ENCODE results near the gene EXOC3. TPM values are rescaled to one million over a fixed set of nuclear protein-coding genes. Genes with fewer than 3 reads are reported as not detected.
A peak's percentile ranks its signal among the peaks of the same experiment; 100 is the strongest.

Gene EXOC3
- polyA plus RNA-seq, 1 donor from 2014 or later: 27.7 TPM

DNA sequence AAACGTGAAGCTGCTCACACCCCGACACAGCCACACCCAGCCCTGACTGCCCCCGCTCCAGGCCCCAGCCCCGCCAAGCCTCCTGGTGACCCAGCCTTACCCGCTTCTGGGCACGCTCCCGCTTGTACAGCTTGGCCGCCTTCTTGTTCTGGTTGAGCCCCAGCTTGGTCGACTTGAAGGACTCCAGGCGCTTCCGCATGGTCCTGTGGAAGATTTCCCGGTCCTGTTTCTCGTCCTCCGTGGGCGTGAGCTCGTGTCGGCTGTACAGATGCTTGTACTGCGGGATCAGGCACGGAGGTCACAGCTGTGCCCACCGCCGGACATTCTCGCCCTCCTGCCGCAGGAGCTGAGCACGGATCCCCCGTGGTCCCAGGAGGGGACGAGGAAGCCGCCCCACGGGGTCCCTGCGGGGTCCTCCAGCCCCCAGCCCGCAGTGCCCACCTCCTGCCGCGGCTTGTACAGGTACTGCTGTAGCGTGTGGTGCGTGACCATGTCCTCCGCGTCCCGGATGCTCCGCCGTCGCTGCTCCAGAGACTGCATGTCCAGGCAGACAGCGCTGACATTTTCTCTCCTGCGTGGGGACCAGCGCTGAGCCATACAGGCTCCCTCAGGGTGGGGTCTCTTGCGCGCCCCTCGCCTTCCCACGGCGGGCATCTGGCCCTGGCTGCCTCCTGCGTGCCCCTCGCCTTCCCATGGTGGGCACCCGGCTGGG, 33.3 kb downstream of the EXOC3 start:
- H4K20me1 ChIP-seq (ENCODE audit: insufficient read depth): no peaks in the 10 kb centered on the region
- H3K9ac ChIP-seq (ENCODE audit: low read length): no peak overlapping the region
- no peaks in the 10 kb centered on the region for H3K79me2 ChIP-seq (replicated peaks; ENCODE audit: insufficient read depth, low read length)
- TF ChIP-seq, protein P1, sequence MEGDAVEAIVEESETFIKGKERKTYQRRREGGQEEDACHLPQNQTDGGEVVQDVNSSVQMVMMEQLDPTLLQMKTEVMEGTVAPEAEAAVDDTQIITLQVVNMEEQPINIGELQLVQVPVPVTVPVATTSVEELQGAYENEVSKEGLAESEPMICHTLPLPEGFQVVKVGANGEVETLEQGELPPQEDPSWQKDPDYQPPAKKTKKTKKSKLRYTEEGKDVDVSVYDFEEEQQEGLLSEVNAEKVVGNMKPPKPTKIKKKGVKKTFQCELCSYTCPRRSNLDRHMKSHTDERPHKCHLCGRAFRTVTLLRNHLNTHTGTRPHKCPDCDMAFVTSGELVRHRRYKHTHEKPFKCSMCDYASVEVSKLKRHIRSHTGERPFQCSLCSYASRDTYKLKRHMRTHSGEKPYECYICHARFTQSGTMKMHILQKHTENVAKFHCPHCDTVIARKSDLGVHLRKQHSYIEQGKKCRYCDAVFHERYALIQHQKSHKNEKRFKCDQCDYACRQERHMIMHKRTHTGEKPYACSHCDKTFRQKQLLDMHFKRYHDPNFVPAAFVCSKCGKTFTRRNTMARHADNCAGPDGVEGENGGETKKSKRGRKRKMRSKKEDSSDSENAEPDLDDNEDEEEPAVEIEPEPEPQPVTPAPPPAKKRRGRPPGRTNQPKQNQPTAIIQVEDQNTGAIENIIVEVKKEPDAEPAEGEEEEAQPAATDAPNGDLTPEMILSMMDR (IDR thresholded peaks at IDR 0.05; ENCODE audit: poor library complexity, severe bottlenecking): no peak
- TF ChIP-seq MXI1 (conservative IDR thresholded peaks at IDR 0.05; ENCODE audit: poor library complexity, severe bottlenecking) (no peak), RAD21 (conservative IDR thresholded peaks at IDR 0.05) (no peak), TAF1 (IDR thresholded peaks at IDR 0.05; ENCODE audit: low read depth) (no peak), EP300 (conservative IDR thresholded peaks at IDR 0.05; ENCODE audit: poor library complexity, severe bottlenecking) (no peak)
- no peaks in the 10 kb centered on the region for H3K9me2 ChIP-seq (ENCODE audit: insufficient read depth, low read length)
- no peaks in the 10 kb centered on the region for H3K27me3 ChIP-seq (ENCODE audit: insufficient read depth, low read depth, low read length)
- H3K4me3 ChIP-seq (ENCODE audit: low read length): peak overlapping the region; percentile 94
- no peak overlapping the region for H3K27ac ChIP-seq (ENCODE audit: low read length)
- H3F3A ChIP-seq (ENCODE audit: insufficient read depth, low read length, poor library complexity, severe bottlenecking): no peaks in the 10 kb centered on the region
- no peaks in the 10 kb centered on the region for H3K9me3 ChIP-seq (ENCODE audit: low read length)
- H3K4me2 ChIP-seq (ENCODE audit: low read length): no peak overlapping the region
- H2AFZ ChIP-seq (ENCODE audit: low read depth, low read length): no peak overlapping the region
- no peaks in the 10 kb centered on the region for H3K36me3 ChIP-seq (ENCODE audit: insufficient read depth, low read length)

DNA sequence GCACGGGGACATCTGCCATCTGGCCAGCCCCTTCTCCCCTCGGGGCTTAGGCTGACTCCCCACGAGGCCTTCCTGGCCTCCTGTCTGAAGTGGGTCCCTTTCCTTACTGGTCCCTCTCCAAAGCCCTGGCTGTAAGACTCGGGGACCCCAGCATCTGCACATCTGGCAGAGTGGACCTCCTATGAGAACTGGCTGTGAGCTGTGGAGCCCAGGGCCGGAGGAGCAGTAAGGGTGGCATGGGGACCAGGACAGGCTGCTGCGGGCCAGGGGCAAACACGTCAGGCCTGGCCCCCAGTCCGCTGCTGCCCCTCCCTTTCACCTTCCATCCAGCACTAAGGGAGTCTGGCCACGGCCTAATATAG, 33.8 kb downstream of the EXOC3 start:
- H3K27me3 ChIP-seq (ENCODE audit: insufficient read depth, low read depth, low read length): no peaks in the 10 kb centered on the region
- TF ChIP-seq EZH2 (IDR thresholded peaks at IDR 0.05; ENCODE audit: borderline replicate concordance, insufficient read depth, low read length, poor library complexity, severe bottlenecking) (no peak), EP300 (conservative IDR thresholded peaks at IDR 0.05; ENCODE audit: poor library complexity, severe bottlenecking) (no peak), TAF1 (IDR thresholded peaks at IDR 0.05; ENCODE audit: low read depth) (no peak), POLR2AphosphoS5 (IDR thresholded peaks at IDR 0.05) (no peak), SMC3 (conservative IDR thresholded peaks at IDR 0.05; ENCODE audit: poor library complexity) (no peak), MXI1 (conservative IDR thresholded peaks at IDR 0.05; ENCODE audit: poor library complexity, severe bottlenecking) (no peak), RAD21 (conservative IDR thresholded peaks at IDR 0.05) (no peak)
- TF ChIP-seq, protein P2, sequence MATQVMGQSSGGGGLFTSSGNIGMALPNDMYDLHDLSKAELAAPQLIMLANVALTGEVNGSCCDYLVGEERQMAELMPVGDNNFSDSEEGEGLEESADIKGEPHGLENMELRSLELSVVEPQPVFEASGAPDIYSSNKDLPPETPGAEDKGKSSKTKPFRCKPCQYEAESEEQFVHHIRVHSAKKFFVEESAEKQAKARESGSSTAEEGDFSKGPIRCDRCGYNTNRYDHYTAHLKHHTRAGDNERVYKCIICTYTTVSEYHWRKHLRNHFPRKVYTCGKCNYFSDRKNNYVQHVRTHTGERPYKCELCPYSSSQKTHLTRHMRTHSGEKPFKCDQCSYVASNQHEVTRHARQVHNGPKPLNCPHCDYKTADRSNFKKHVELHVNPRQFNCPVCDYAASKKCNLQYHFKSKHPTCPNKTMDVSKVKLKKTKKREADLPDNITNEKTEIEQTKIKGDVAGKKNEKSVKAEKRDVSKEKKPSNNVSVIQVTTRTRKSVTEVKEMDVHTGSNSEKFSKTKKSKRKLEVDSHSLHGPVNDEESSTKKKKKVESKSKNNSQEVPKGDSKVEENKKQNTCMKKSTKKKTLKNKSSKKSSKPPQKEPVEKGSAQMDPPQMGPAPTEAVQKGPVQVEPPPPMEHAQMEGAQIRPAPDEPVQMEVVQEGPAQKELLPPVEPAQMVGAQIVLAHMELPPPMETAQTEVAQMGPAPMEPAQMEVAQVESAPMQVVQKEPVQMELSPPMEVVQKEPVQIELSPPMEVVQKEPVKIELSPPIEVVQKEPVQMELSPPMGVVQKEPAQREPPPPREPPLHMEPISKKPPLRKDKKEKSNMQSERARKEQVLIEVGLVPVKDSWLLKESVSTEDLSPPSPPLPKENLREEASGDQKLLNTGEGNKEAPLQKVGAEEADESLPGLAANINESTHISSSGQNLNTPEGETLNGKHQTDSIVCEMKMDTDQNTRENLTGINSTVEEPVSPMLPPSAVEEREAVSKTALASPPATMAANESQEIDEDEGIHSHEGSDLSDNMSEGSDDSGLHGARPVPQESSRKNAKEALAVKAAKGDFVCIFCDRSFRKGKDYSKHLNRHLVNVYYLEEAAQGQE (IDR thresholded peaks at IDR 0.05; ENCODE audit: borderline replicate concordance): no peak
- TF ChIP-seq, protein P1 (IDR thresholded peaks at IDR 0.05; ENCODE audit: poor library complexity, severe bottlenecking): no peak
- H3K4me2 ChIP-seq (ENCODE audit: low read length): no peak overlapping the region
- no peaks in the 10 kb centered on the region for H3K36me3 ChIP-seq (ENCODE audit: insufficient read depth, low read length)
- H3K9me3 ChIP-seq (ENCODE audit: low read length): no peaks in the 10 kb centered on the region
- no peaks in the 10 kb centered on the region for H3K79me2 ChIP-seq (replicated peaks; ENCODE audit: insufficient read depth, low read length)
- H4K20me1 ChIP-seq (ENCODE audit: insufficient read depth): no peaks in the 10 kb centered on the region
- no peak overlapping the region for H3K27ac ChIP-seq (ENCODE audit: low read length)
- H3F3A ChIP-seq (ENCODE audit: insufficient read depth, low read length, poor library complexity, severe bottlenecking): no peaks in the 10 kb centered on the region
- H3K9me2 ChIP-seq (ENCODE audit: insufficient read depth, low read length): no peaks in the 10 kb centered on the region
- no peak overlapping the region for H3K4me3 ChIP-seq (ENCODE audit: low read length)
- no peak overlapping the region for H2AFZ ChIP-seq (ENCODE audit: low read depth, low read length)
- no peak overlapping the region for H3K9ac ChIP-seq (ENCODE audit: low read length)

Measured in neural cell (in vitro differentiated cells).